Activated T-cell treated with anti-CD3 and anti-CD28 coated beads, Interleukin-2, amount 50 U/mL, for 1 hour (primary cell): ENCODE results near the gene RNGTT.
"Not testable (repeated sequence)": the region's sequence is repeated elsewhere in the genome, so short reads cannot be mapped to it uniquely, and the experiment has no call there.

Source experiments
- DNase-seq: peaks from one replicate; pipeline ENCODE4 v3.0.0-alpha.2; 2020

RNGTT gene

DNA sequence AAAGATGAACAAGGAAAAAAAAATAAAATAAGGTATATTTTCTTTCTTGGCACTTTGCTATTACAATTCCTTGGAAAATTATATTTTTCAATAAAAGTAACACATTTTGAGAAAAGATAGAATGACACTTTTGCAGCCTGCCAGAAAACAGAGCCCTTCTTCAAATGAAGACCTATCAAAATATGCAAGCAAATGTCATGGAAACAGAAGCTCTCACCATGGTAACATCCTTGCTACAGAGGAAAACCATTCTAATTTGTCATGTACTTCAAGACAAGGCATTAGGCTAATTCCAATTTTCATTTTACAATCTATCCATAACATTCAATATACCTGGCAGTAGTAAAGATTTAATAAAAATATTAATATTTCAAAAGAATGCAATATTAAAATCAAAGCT lies 177.9 kb downstream of the RNGTT start:
- no peak for DNase-seq

DNA sequence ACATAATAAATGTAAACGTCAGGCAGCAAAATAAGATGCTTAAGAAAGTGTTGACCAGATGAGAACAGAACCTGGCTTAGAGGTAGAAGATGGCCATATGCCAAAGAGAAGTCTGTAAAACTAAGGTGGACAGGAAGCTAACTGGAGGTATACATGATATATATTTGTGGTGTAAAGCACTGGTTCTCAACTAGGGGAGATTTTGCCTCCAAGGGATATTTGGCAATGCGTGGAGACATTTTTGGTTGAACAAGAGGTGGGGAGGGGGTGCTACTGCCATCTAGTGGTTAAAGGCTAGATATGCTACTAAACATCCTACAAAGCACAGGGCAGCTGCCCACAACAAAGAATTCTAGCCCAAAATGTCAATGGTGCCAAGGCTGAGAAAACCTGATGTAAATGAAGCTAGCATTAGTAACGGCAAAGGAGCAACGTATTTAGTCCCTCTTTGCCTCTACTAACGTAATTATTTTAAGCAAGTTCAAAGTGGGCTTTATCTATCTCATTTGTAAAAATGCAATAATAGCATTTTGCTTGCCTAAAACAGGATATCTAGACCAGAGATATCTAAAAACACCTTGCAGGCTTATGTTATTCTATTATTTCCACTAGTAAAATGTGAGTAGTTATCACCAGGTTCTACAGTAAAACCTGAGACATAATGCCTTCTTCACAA lies 182.6 kb downstream of the RNGTT start:
- no peak for DNase-seq

DNA sequence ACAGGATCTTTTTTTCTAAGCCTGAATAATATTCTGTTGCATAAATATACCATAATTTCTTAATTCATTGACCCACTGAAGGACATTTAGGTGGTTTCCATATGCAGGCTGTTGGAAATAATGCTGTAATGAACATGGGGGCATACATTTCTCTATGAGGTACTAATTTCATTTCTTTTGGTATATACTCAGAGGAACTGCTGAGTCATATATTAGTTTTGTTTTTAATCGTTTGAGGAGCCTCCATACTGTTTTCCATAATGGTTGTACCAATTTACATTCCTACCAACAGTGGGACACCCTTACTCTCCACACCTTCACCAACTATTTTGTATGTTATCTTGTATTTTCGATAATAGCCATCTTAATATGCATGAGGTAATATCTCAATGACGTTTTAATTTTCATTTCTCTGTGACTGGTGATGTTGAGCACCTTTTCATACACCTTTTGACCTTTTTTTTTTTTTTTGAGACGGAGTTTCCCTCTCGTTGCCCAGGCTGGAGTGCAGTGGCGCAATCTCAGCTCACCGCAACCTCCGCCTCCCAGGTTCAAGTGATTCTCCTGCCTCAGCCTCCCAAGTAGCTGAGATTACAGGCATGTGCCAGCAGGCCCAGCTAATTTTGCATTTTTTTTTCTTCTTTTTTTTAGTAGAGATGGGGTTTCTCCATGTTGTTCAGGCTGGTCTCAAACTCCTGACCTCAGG lies 187.4 kb downstream of the RNGTT start:
- no peak for DNase-seq

DNA sequence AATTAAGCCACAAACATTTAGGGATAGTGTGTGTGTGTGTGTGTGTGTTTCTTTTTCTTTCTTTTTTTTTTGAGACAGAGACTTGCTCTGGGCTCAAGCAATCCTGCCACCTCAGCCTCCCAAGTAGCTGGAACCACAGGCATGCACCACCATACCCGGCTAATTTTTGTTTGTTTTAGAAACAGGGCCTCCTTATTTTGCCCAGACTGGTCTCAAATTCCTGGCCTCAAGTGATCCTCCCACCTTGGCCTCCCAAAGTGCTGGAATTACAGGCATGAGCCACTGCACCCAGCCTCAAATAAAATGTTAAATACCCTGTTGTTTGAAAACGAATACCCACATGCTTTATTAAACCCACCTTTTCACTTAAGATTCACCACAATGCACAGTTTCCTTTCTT lies 195.3 kb downstream of the RNGTT start:
- not testable (repeated sequence) for DNase-seq

DNA sequence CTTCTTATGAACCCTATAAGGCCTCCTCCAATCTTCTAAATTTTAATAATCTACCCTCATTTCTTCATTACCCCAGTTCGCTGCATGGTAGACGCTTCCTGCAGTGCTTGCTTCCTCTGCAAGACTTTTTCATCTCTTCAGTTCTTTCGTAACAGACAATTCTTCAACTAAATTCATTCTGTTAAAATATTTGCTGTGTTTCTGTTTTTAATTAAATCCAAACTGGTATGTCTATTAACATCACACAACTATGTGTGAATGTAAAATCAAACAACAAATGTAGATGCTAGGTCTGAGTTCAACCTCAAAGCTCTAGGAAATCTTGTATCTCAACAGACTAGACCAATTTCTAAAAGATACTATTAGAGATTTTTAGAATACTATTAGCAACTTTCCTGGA lies 199.3 kb downstream of the RNGTT start:
- no peak for DNase-seq

DNA sequence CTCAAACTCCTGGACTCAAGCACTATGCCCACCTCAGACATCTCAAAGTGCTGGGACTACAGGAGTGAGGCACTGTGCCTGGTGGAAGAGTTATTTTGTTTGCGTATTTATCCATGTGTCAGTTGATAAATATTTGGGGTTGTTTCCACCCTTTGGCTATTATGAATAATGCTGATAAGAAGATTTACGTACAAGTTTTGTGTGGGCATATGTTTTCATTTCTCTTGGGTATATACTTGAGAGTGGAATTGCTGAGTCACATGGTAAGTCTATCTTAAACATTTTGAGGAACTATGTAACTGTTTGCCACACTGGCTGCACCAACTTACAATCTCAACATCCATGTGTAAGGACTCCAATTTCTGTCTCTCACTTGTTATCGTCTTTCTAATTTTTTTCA lies 200.3 kb downstream of the RNGTT start:
- no peak for DNase-seq

DNA sequence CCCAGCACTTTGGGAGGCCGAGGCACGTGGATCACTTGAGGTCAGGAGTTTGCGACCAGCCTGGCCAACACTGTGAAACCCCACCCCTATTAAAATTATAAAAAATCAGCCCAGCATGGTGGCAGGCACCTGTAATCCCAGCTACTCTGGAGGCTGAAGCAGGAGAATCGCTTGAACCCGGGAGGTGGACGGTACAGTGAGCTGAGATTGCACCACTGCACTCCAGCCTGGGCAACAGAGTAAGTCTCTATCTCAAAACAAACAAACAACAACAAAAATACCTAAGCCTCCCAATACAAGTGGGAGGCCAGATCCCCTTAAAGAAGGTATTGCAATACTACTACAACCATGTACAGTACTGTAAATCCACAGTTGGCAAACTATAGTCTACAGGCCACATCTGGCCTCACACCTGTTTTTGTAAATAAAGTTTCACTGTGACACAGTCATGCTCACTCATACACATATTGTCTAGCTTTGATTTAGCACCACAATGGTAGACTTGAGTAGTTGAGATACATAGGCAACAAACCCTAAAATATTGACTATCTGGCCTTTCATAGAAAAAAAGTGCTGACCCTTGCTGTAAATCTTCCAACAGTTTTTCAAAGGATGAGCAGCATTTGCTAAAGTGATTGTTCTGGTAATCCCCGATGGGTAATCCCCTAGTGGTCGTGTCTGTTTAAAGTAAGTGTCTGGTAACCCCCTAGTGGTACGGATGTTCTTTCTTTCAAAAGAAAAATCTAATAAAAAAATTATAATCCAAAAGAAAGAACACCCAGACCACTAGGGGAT lies 202.0 kb downstream of the RNGTT start:
- no peak for DNase-seq

DNA sequence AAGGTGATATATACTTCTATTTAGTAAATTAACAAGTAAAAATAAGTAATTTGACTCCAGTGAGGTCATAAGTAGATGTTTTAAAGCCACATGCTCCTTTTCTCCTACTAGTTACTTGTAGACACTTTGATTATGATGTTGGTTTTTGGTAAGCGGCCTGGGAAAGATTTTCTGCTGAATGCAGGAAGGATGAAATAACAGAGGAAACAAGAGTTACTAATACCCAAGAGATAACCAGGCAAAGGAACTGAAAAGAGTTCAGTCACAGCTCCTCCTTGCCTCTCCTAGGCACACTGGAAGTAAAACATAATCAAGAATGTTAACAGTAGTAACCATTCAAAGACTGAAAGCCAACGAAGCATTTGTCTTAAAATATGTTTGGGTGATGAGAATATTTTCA lies 203.3 kb downstream of the RNGTT start:
- no peak for DNase-seq

DNA sequence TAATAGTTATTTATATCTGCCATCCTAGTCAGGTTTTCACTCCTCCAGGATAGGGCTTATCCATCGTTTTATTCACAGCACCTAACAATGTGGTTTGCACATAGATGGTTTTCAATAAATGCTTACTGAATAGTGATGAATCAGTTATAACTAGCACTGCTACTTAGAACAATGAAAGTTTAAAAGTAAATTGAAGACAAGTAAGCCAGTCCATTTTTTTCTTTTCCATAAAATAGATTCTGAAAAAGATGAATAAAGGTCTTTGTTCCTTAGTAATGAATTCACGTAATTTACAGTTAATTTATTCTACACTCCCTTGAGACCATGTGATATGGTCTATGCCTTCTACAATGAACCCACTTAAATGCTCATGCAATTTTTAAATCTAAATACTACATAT lies 212.5 kb downstream of the RNGTT start:
- no peak for DNase-seq

DNA sequence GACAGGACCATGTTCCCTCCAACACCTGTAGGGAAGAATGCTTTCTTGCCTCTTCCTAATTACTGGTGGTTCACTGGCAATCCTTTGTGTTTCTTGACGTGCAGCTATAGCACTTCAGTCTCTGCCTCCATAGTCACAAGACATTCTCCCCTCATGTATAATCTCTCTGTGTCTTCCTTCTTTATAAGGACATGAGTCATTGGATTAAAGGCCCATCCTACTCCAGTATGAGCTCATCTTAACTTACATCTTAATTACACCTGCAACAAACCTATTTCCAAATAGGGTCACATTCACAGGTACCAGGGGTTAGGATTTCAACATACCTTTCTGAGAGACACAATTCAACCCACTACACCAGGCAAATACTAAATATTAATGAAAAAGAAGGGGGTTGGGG lies 213.6 kb downstream of the RNGTT start:
- DNase-seq = no peak

DNA sequence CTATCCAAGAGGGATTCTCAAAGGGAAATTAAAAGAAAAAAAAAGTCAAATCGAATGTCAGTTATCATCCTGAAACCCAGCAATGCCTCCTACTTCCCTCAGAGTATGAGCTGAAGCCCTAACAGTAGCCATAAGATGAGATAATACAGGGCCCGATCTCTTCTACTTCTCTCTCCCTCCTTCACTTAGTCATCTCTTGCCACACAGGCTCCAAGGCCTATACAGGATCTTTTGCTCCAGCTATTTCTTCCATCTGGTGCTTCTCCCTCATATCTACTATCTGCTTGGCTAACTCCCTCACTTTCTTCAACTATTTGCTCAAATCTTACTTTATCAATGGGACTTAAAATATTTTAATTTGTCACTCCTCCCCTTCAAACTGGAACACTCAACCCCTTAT lies 215.3 kb downstream of the RNGTT start:
- DNase-seq = no peak

DNA sequence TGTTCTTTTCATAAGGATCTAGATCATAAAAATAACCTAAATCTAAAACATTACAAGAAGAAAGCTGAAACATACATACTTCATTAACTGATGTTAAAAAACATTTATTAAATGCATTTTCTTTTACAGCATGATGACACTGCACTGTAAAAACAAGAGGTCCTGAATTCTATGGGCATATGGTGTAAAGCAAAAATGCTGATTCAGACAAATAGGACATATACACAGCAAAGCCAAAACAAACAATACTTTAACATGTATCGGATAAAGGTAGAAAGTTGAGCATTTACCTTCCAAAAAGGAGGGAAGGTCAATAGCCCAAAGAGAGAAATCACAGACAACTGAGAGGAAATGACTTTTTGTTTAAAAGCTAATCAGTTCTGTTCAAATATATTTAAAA lies 221.5 kb downstream of the RNGTT start:
- DNase-seq = no peak

DNA sequence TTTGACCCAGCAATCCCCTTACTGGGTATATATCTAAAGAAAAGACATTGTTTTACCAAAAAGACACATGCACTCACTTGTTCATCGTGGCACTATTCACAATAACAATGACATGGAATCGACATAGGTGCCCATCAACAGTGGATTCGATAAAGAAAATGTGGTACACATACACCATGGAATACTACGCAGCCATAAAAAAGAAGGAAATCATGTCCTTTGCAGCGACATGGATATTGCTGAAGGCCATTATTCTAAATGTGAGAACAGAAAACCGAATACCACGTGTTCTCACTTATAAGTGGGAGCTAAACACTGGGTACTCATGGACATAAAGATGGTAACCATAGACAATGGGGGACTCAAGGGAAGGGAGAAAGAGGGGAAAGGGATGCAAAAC lies 222.3 kb downstream of the RNGTT start:
- no peak for DNase-seq

DNA sequence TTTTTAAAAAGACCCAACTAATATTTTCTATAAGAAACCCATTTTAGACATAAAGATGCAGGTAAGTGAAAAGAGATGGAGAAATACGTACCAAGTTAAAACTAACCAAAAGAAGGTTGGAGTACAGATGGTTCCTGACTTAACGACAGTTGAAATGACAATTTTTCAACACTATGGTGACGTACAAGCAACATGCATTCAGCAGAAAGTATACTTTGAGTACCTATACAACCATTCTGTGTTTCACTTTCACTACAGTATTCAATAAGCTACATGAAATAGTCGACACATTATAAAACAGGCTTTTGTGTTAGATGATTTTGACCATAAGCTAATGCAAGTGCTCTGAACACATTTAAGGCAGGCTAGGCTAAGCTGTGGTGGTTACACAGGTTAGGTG lies 228.9 kb downstream of the RNGTT start:
- DNase-seq = no peak

DNA sequence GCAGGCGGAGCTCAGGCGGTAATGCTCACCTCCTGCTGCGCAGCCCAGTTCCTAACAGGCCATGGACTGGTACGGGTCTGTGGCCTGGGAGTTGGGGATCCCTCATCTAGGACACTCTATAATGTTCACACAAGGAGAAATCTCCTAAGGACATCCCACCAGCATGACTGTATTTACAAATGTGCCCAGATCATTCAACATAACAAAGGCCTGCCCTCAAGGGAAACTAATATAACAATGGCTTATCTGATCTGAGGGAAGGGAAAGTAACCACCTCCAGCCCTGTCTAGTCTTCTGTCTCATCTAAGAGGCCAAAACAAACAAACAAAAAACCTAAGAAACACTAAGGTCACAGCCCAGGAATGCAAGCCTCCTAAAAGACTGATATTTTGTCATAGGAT lies 232.8 kb downstream of the RNGTT start:
- DNase-seq = no peak

DNA sequence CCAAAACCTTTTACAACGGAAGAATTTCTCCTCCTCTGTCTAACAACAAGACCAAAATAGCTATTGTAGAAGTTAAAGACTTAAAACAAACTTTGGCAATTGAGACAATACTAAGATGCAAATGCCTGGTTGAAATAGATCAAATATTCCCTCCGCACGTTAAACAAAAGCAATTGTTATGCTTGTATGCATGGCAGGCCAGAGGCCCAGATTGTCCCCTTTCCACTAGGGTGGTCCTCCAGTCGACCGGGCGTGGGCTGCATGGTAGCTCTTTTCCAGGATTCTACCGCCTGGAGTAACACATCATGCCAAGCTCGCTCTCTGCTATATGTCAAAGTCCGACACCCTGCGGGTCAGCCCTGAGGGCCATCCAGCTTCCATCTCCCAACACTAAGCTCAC lies 234.7 kb downstream of the RNGTT start:
- DNase-seq = no peak

DNA sequence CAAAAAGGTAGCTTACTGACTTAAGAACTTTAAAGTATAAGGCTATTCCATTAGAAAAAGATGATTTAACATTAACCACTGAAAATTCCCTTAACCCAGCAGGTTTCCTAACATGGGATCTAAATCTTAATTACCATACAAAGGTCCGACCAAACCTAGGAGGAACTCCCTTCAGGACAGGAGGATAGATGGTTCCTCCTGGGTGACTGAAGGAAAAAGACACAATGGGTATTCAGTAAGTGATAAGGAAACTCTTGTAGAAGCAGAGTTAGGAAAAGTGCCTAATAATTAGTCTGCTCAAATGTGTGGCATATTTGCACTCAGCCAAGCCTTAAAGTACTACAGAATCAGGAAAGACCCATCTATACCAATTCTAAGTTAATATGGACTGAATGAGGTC lies 237.0 kb downstream of the RNGTT start:
- DNase-seq = not testable (repeated sequence)

DNA sequence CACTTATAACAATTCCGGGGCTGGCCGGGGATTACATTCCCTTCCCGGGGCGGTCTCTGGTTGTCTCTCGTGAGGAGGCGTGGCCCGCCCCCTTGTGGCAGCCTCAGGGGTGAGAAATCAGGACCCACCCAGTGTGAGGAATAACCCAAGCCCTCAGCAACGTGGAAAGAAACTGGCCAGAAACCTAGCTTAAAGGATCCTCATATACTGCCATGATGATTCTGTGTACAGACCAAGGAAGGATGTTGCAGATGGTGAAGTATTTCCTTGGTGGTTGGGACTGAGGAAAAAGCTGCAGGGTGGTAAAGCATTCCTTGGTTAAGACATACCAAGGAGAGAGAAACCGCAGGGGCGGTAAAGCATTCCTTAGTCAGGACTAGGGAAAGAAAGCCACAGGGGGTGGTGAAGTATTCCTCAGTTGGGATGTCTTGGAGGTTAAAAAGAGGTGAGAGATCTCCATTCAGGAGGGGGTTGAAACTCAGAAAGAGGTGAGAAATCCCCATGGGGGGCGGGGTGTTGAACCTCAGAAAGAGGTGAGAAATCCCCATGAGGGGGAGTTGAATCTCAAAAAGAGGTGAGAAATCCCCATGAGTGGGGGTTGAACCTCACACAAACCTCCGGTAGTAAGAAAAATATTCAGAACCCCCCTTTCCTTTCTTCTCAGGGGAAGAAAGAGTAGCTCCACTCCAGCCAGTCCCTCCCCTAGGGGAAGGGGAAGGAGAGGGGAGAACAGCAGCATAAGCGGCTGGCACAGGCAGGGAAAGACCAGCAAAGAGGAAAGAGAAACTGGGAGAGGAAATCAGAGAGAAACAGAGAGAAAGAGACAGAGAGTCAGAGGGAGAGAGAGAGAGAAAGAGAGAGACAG lies 238.1 kb downstream of the RNGTT start:
- DNase-seq = no peak

DNA sequence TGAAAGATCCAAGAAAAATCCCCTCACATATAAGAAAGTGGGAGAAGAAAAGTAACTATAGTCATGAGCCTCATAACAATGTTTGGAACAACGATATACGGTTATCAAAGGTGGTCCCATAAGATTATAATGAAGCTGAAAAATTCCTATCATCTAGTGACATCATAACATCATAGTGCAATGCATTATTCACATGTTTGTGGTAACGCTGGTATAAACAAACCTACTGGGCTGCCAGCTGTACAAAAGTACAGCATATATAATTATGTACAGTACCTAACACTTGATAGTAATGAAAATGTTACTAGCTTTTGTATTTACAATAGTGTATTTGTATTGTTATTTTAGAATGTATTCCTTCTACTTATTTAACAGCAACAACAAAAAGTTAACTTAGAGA lies 240.7 kb downstream of the RNGTT start:
- no peak for DNase-seq

DNA sequence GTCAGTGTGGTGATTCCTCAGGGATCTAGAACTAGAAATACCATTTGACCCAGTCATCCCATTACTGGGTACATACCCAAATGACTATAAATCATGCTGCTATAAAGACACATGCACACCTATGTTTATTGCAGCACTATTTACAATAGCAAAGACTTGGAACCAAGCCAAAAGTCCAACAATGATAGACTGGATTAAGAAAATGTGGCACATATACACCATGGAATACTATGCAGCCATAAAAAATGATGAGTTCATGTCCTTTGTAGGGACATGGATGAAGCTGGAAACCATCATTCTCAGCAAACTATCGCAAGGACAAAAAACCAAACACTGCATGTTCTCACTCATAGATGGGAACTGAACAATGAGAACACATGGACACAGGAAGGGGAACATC lies 247.0 kb downstream of the RNGTT start:
- not testable (repeated sequence) for DNase-seq

DNA sequence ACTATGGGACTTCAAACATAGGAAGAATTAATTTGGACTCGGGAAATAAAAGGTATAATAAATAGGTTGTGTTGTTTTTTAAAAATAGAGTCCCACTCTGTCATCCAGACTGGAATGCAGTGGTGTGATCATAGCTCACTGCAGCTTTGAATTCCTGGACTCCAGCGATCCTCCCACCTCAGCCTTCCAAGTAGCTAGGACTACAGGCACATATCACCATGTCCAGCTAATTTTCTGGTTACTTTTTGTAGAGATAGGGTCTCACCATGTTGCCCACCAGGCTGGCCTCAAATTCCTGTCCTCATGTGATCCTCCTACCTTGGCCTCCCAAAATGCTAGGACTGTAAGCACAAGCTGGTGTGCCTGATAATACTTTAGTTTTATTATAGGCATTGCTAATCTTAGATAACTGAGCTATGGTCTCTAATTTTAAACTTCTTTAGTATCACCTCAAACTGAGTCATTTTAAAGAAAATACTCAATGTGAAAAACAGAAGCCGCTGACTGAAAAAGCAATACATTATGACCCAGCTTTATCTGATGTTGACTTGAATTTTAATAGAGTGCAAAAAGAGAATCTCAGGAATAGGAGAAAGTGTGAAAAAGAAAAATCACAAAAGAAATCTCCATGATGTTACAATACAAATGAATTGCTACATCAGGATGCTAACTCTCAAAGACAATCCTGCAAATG lies 251.0 kb downstream of the RNGTT start:
- no peak for DNase-seq

DNA sequence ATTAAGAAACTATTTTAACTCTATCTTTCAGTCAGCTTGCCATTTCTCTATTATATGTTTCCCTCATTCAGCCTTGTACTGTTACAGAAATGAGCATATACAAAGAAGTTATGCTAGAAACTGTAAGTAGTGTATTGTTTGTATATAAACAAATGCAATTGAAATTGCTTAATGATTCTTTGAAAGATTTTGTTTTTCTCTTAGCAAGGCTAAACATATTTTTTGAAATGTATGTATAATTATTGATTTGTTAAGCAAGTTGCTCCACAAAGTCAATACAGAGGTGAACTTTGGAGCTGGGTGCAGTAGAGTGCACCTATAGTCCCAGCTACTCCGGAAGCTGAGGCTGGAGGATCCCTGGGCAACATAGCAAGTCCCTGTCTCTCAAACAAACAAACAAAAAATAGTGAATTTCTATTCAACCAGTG lies 253.6 kb downstream of the RNGTT start:
- no peak for DNase-seq
